ENCODE measurements around the gene TSFM.
"Not testable (repeated sequence)": the region's sequence is repeated elsewhere in the genome, so short reads cannot be mapped to it uniquely, and the experiment has no call there.

Gene TSFM

DNA sequence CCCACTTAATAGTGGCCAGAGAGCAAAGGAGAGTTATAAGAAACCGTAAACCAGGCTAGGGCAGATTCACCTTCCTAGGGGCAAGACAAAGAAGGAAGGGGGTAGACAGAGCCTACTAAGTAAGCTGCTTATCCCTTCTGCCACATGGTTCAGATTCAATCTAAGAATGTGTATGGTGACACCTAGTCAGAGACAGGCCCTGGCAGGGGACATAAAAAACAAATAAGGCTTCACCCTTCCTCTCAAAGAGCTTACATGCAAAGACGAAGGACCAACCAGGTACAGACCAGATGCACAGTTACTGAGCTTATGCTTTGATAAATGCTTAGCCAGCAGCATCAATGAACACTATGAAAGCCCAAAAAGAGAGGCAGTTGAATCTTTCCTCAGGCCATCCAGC, 20.1 kb upstream of the TSFM start:
- DNase-seq (ENCODE audit: low read depth, low spot score), result no peak

DNA sequence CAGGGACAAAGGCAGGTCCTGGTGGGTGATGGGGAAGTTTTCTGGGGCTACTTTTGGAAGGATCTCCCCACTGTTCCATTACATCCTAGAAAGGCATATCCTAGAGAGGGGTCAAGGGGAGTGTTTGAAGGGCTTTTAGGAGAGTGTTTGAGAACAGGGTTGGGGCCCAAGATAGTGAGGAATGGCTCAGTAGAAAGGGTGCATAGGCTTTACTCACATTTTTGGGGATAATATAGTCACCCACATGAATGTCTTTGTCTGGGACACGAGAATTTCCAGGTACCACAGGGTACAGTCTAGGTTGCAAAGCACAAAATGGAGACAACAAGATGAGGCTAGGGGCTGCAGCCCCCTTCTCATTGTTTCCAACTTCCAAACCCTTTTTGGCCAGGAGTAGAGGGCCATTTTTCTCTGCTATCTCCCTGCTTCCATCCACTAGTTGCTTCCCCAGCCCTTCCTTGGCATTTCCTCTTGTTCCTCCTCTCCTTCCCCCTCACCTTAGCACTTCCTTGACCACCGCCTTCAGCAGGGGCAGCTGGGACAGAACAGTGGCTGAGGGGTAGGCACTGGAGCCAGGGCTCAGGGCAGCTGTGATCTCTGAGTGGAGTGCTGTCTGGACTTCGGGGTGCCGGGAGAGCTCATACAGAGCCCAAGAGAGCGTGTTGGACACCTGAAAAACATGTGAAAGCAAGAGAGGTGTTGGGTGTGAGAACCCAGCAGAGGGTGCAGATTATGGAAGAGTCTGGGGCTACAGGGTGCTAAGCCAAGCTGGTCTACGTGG, 18.5 kb upstream of the TSFM start:
- no peak for DNase-seq (ENCODE audit: low read depth, low spot score)

DNA sequence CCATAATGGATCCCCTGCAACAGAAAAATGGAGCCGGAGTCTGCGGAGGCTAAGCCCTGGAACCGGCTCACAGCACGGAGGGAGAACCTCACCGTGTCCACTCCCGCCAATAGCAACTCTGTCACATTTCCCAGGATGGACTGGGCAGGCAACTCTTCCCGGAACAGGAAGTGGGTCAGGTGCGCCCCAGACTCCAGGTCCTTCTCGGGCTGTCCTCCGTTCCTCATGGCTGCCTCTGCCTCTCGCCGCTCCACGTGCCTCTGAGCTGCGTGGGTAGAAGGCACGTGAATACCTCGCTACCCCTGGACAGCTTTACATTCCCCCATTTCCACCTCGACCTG, 18.0 kb upstream of the TSFM start:
- no peak for DNase-seq (ENCODE audit: low read depth, low spot score)

DNA sequence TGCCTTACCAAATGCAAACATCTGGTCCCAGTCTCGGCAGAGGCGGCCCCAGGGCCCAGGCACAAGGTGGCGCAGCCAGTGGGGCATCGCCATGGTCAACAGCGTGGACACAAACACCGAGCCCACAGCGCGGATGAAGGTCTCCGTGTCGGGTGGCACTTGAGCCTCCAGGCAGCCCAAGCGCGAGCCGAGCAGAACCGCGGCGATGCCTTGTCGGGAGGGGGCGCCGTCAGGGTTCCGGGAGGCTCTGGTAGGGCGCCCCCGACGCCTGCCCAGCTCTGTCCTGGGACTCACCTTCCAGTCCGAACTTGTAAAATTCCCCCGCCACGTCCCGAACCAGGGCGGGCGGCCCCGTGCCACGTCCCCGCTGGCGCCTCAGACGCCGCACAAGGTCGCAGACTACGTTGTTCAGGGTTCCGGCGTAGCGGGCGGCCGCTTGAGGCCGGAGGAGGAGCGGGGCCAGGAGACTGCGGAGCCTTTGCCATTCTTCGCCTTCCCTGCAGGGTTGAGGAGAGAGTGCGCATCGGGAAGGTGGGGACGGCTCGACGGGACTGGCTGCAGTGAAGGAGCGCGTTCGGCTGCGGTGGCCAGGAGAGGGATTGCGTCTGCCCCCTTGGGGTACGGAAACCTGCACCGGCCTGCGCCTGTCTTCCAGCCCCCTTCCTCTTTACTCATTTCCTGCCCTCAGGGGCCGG, 17.4 kb upstream of the TSFM start:
- no peak for DNase-seq (ENCODE audit: low read depth, low spot score)

DNA sequence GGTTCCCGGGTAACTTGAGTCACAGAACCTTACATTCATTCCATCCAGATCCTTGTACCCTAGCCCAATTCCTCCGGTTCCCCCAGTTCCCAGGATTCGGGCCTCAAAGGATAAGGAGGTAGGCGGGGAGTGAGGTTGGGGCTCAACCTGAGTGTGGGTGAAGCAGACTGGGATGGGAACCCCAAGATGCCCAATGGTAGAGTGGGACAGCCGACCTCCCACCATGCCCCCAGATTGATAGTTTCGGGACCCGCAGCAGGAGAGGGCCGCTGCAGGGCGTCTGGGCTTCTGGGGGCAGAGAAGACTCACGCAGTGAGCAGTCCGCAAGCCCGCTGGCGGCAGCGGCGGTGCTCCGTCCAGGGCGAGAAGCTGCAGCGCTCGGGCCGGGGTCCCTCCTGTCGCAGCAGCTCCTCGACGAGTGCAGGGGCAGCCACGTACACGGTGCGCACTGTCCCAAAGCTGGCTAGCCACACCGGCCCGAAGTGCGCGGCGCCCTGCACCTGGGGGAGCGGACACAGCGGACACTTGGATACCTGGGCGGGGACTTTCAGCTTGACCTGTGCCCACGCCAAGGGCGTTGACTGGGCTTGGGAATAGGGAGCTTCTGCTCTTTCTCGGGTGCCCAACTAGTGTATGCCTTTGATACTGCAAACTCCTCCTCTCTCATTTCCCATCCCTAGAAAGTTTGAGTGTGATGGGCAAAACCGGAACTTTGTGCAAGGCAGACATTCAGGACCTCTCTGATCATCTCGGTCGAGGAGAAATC, 16.7 kb upstream of the TSFM start:
- no peak for DNase-seq (ENCODE audit: low read depth, low spot score)

DNA sequence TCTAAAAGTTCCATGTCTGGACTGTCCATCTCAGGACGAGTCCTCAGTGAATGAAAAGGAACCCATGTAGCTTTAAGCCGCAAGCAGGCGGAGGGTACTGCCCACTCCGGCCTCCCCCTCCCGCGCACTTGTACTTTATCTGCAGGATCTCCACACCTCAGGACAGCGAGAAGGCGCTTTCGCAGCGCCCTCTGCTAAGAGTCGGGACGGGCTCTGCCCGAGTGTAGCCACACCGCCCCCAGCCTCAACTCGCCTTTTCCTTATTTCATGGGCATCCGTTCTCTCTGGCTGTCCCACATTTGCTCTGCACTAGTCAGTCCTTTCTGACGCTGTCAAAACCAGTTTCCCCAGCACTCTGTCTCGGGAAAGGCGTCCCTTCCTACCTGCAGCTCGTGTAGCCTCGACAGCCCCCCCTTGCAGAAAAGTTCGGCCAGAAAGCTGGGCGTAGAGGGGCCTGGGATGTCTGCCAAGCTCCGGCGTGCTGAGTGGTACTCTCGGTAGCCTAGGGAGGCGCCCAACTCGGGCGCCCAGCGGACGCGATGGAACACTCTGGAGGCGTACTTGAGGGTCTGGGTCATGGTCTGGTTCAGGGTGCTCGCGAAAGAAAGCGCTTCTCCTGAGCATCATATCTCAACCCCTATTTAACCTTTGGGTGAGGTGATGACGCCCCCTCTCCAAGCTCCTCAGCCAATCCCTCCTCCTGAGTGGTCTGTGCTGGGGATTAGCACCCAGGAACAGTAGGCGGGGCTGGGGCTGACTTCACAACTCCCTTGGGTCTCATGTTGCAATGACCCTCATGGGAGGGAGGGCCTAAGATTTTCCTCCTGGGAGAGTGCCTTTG, 15.9 kb upstream of the TSFM start, which contains the start of gene CYP27B1:
Gene CYP27B1, minus strand, starts transcription at position 615 of the 841 bp plus-strand sequence. Its CDS starts 37 bp downstream, at position 578.
- no peak for DNase-seq (ENCODE audit: low read depth, low spot score)

DNA sequence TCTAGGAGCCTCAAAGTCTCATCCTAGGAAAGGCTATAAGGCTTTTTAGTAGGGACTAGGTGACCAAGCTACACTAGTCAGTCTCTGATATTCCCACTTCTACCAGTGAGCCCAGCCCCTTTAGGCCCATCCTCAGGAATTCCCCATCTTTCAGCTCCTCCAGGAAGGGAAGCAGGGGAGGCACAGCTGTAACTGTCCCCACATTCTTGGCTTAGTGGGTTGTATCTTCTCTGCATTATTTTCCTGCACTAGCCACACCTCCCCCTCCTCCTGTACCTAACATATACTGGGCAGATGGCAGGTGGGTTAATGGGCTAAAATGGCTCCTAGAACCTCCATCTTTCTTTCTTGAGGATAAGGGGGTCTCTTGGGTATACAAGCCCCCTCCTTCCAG, 15.3 kb upstream of the TSFM start:
- no peak for DNase-seq (ENCODE audit: low read depth, low spot score)

DNA sequence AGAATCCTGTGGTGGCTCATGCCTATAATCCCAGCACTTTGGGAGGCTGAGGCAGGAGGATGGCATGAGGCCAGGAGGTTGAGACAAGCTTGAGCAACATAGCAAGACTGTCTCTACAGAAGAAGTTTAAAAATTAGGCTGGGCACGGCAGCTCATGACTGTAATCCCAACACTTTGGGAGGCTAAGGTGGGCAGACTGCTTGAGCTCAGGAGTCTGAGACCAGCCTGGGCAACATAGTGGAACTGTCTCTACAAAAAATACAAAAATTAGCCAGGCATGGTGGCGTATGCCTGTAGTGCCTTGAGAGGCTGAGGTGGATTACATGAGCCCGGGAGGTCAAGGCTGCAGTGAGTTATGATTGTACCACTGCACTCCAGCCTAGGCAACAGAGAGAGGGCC, 14.7 kb upstream of the TSFM start:
- DNase-seq (ENCODE audit: low read depth, low spot score), result no peak

DNA sequence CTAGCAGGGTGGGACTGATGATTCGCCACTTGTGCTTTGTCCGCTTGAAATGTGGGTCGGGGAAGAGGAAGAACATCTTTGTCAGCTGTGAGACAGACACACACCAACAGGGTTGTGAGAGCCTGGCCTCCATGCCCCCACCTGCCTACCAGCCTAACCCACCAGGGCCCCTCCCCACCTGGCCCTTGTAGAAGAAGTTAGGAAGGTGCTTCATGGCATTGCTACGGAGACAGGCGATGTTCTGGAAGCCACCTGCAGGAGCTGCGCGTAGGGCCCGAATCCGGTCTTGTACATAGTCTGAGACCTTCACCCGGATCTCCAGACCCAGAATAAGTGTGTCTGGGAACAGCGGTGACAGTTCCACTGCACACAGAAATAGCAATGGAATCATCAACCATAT, 13.0 kb upstream of the TSFM start:
- DNase-seq (ENCODE audit: low read depth, low spot score), result no peak

DNA sequence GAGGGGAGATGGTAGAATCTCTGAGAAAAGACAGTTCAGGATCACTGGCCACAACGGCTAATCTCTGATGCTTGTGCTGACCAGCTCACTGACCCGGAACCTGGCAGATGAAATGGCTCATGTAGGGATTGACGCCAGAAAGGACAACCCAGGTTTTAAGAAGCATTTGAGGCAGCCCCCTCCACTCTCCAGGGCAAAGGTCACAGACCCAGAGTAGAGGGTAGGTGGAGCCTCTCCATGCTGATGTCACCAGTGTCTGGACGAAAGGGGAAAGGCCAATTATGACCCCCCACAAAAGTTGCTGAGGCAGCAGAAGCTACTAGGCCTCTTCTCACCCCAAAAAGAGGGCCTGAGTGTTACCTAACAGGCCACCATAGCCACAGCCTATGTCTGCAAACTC, 11.9 kb upstream of the TSFM start:
- DNase-seq (ENCODE audit: low read depth, low spot score), result no peak

DNA sequence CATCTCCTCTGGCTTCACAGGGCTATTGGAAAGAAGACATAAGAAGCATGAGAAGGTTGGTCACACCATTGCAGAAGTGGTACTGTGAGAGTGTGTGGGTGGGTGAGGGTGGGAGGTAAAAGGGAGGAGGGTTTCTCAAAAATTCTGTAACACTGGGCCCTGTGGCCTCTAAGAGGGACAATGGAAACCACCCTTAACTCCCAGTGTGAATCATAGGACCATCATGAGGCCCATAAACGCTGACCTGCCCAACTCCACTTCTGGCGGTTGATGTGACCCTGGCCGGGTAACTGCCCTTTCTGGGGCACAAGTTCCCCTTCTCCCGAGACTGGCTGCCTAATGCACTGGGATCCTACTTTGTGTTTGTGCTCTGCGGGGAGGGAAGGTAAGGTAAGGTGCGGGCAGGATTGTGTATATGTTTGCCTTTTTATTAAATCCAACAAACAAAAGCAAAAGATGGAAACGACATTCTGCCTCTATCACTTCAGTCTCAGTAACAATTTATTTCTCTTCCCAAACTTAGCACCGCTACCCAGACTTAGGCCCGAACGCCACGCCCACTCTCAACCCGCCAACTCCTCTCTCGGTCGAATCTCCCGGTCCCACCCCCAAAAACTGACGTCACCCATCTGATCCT, 11.2 kb upstream of the TSFM start:
- DNase-seq (ENCODE audit: low read depth, low spot score), result no peak

DNA sequence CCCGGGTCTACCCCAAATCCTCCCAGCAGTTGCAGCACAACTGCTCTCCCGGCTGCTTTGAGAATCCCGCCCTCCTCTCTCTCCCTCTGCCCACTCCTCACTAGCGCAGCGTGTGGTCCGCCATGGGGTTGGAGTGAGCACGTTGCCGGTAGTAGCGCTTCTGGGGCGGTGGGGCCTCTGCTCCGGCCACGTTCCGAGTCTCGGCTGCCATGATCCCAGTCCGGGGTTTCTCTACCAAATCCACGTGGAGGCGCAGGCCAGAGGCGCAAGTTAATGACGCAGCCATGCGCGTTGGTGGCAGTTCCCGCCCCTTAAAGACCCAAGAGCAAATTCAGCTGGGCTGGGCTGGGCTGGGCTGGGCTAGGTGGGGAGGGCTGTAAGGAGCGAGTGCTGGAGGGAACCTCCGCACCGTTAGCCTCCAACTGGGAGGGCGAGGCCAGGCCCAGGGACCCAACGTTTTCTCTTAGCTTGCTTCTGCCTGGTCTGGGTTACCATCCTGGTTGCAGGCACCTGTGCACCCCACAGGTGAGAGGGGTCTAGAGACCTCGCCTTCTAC, 10.6 kb upstream of the TSFM start, which contains the start of gene METTL1:
Gene METTL1, minus strand, starts transcription at position 233 of the 556 bp plus-strand sequence. Its CDS starts 22 bp downstream, at position 211.
- peak; percentile 85 for DNase-seq (ENCODE audit: low read depth, low spot score)

DNA sequence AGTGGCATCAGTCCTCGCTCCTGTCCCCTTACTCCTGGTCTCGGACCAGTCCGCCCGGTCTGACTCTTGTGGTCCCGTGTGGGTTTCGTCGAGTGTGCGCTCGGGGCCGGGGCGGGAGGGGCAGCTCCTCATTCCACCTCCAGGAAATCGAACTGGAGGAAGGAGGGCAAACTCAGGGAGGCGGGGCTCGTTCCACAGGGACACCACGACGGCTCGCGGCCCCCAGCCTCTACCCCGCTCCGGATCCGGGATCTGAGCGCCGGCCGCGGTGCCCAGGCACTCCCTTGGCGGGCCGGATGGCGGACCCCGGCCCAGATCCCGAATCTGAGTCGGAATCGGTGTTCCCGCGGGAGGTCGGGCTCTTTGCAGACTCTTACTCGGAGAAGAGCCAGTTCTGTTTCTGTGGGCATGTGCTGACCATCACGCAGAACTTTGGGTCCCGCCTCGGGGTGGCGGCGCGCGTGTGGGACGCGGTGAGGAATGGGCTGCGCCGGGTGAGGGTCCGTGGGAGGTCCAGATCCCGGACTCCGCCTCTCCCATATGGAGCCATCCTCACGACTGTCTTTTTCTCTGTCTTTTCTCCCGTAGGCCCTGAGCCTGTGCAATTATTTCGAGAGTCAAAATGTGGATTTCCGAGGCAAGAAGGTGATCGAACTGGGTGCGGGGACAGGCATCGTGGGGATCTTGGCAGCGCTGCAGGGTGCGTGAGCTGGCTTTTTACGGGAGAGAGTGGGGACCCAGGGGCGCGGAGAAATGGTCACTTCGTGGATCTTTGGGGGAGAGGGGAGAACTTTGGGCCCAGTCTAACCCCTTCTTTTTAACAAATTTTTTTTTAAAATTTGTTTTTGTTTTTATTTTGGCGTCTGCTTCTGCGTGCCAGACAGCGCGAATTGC, 9.9 kb upstream of the TSFM start, which contains the start of gene EEF1AKMT3:
Gene EEF1AKMT3, plus strand, starts transcription at position 186 of the 894 bp plus-strand sequence. Its CDS starts 111 bp downstream, at position 297.
- DNase-seq (ENCODE audit: low read depth, low spot score), result peak; percentile 21

DNA sequence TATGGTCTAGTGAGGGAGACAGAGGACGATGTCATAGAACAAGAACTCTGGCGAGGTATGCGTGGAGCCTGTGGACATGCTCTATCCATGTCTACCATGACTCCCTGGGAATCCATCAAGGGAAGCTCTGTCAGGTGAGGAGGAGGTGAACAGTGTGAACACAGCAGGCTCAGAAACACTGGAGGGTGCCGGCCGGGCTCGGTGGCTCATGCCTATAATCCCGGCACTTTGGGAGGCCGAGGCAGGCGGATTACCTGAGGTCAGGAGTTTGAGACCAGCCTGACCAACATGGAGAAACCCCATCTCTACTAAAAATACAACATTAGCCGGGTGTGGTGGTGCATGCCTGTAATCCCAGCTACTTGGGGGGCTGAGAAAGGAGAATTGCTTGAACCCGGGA, 8.0 kb upstream of the TSFM start:
- DNase-seq (ENCODE audit: low read depth, low spot score), result not testable (repeated sequence)

DNA sequence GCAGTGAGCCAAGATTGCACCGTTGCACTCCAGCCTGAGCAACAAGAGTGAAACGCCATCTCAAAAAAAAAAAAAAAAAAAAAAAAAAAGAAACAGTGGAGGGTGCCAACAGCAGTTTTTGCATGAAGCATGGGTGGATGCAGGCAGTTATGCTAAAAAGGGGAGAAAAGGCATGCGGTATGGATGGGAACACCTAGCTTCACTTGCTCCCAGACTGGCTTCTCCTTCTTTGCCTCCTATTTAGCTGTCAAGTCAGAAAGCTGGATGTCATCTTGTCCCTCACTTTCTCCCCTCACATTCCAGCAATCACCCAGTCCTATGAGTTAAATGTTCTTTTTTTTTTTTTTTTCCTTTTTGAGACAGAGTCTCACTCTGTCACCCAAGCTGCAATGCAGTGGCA, 7.5 kb upstream of the TSFM start:
- no peak for DNase-seq (ENCODE audit: low read depth, low spot score)

DNA sequence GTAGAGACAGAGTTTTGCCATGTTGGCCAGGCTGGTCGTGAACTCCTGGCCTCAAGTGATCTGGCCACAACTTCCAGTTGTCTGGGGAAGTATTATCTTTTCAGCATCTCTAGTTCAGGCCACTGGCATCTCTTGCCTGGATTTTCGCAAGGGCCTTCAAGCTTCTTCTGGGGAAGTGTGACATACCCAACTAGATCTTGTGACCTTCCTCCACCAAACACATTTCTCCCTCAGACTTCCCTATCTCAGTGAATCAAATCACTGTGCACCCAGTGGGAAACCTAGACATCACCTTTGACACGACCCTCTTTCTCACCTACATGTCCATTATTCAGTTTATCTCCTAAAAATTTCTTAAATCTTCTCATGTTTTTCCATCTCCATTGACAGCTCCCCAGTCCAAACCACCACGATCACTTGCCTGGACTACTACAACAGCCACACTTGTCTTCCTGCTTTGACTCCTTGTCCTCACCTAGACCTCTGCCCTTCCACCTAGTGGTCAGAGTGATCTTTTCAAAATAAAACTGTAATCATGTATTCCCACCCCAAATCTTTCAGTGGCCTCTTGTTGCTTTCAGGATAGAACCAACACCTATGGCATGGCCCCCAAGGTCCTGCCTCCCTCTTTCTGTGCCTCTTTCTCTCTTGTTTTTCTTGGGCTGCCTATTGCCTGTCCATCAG, 6.9 kb upstream of the TSFM start:
- no peak for DNase-seq (ENCODE audit: low read depth, low spot score)

DNA sequence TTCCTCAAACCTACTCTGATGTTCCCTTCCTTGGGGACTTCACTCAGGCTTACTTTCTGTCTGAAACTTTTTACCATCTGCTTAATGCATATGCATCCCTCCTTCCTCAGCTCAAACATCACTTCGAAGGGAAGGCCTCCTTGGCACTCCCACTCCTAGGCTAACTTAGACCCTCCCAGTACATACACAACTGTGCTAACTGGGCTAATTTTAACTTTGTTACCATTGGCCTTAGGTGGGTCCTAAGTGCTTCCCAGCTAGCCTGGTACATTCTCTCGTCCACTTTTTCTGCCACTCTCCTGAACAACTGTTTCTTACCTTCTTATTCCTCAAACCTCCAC, 6.4 kb upstream of the TSFM start:
- DNase-seq (ENCODE audit: low read depth, low spot score), result no peak

DNA sequence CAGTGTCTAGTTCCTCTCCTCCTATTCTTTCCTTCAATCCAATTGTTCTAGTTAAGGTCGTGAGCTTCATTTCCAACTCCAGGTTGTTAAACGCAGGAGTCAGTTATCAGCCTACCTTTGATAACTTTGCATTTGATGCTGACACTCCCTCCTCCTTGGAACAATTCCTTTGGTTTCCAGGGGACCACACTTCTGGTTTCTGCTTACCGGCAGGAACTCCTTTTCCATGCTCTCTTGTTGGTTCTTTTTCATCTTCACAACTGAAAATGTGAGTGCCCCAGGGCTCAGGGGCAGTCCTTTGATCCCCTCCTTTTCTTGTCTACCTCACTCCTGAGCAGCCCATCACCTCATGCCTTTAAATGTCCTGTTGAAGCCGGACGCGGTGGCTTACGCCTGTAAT, 5.2 kb upstream of the TSFM start:
- no peak for DNase-seq (ENCODE audit: low read depth, low spot score)

DNA sequence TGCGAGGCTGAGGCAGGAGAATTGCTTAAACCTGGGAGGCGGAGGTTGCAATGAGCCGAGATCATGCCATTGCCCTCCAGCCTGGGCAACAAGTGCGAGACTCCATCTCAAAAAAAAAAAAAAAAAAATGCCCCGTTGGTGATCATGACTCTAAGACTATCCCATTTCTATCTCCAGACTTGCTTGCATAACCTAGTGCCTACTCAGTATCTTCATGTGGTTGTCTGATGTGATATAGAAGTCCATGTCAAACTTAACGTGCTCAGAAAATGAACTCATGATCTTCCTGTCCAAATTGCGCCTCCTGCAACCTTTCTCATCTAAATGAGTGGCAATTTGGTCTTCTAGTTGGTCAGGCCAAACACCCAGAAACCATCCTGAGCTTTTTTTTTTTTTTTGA, 4.7 kb upstream of the TSFM start:
- DNase-seq (ENCODE audit: low read depth, low spot score), result no peak

Data from brain pericyte (primary cell).